K562 (cell line): ENCODE data around the gene DTX1. TPM values are rescaled to one million over a fixed set of nuclear protein-coding genes. Genes with fewer than 3 reads are reported as not detected.

Experiments used
- ATAC-seq: fragments of 200-7000 bp; cut with Tn5 transposase; 3 replicates; pipeline ENCODE4 v1.9.1; 2020; ENCODE audit warnings: moderate library complexity
- BruUV-seq: library from RNA; stranded (reverse); fragments of 400-500 nt; replicated peaks from 2 replicates; lab custom pipeline; 2021; lab: Mats Ljungman, UMichigan
- CTCF ChIA-PET: fragments of 300-600 bp; formaldehyde crosslinking; extraction: SDS; loops from one replicate; lab custom pipeline; 2021; ENCODE audit warnings: low intra/inter-chr PET ratio; lab: Yijun Ruan, JAX
- POLR2A ChIA-PET: fragments of 300-600, 350-650 bp; sonication (Branson Sonifier 250); formaldehyde crosslinking; extraction: SDS; loops from one replicate; lab custom pipeline; 2021; ENCODE audit warnings: antibody characterized with exemption, inconsistent platforms; lab: Yijun Ruan, JAX
- DNase-seq, 4 experiments: peaks; one replicate each; pipeline versions ENCODE4 v3.0.0 to v3.0.0-alpha.2; 2011 to 2018; ENCODE audit warnings: low spot score in 3 of 4, mixed read lengths in 3 of 4; ENCODE audit errors: extremely low read depth in 1 of 4
- FAIRE-seq: peaks from 2 replicates; lab custom pipeline; 2011; peaks lifted over from hg19 to GRCh38; lab: Jason Lieb, UNC
- H2AFZ ChIP-seq: 2 replicates; pipeline ENCODE4 v1.6.0; 2011; ENCODE audit warnings: low read depth, low read length, control low read depth, inconsistent platforms
- H3K27ac ChIP-seq: fragments of 200-600 bp; 3 replicates; pipeline ENCODE4 v1.8.0; 2011; ENCODE audit warnings: low read depth, mild to moderate bottlenecking, control low read depth, inconsistent platforms, low read length, moderate library complexity, mixed read lengths; ENCODE audit errors: extremely low read depth
- H3K27me3 ChIP-seq, 2 experiments: fragments of 300-600 bp in 1 of 2; 2 replicates in 1 of 2; 3 replicates in 1 of 2; pipeline versions ENCODE4 v1.6.0 to v1.8.0; 2011; ENCODE audit warnings: inconsistent platforms in 2 of 2, low read length in 2 of 2, mild to moderate bottlenecking in 1 of 2, mixed read lengths in 1 of 2, moderate library complexity in 1 of 2; ENCODE audit not compliant: control insufficient read depth in 2 of 2, insufficient read depth in 2 of 2
- H3K36me3 ChIP-seq: fragments of 300-600 bp; 3 replicates; pipeline ENCODE4 v1.8.0; 2011; ENCODE audit warnings: mild to moderate bottlenecking, low read length, inconsistent platforms; ENCODE audit not compliant: control insufficient read depth, insufficient read depth
- H3K4me1 ChIP-seq, 2 experiments: fragments of 200-600 bp in 1 of 2; replicated peaks in 1 of 2; 2 replicates in 1 of 2; 3 replicates in 1 of 2; pipeline versions ENCODE4 v1.5.1 to v1.8.0; 2011; ENCODE audit warnings: inconsistent platforms in 2 of 2, low read length in 2 of 2, mild to moderate bottlenecking in 1 of 2, mixed read lengths in 1 of 2, moderate library complexity in 1 of 2; ENCODE audit not compliant: control insufficient read depth in 2 of 2, insufficient read depth in 2 of 2
- H3K4me2 ChIP-seq: 2 replicates; pipeline ENCODE4 v1.6.1; 2011; ENCODE audit warnings: low read length, control low read depth, inconsistent platforms, mixed read lengths; ENCODE audit not compliant: insufficient read depth
- H3K4me3 ChIP-seq: fragments of 200-600 bp; sonication (generic), shearing (Covaris generic); 2 replicates; pipeline ENCODE4 v1.5.1; 2016; ENCODE audit warnings: control low read depth, inconsistent platforms
- H3K79me2 ChIP-seq: fragments of 200-600 bp; 3 replicates; pipeline ENCODE4 v1.8.0; 2011; ENCODE audit warnings: low read length, inconsistent platforms; ENCODE audit not compliant: control insufficient read depth, insufficient read depth
- H3K9ac ChIP-seq, 2 experiments: 2 replicates each; pipeline versions ENCODE4 v1.6.0 to v1.6.1; 2011; ENCODE audit warnings: low read depth in 2 of 2, low read length in 2 of 2, control low read depth in 1 of 2, inconsistent platforms in 1 of 2, mild to moderate bottlenecking in 1 of 2, mixed read lengths in 1 of 2; ENCODE audit not compliant: insufficient read depth in 1 of 2
- H3K9me1 ChIP-seq: one replicate; pipeline ENCODE4 v1.6.0; 2011; ENCODE audit warnings: inconsistent platforms, mild to moderate bottlenecking, low read length, moderate library complexity; ENCODE audit not compliant: control insufficient read depth, insufficient read depth
- H3K9me3 ChIP-seq: replicated peaks from 2 replicates; pipeline ENCODE4 v1.5.1; 2011; ENCODE audit warnings: low read depth, low read length, inconsistent platforms; ENCODE audit not compliant: control insufficient read depth, insufficient read depth
- H4K20me1 ChIP-seq: replicated peaks from 2 replicates; pipeline ENCODE4 v1.6.1; 2011; ENCODE audit warnings: low read length, inconsistent platforms, mixed read lengths; ENCODE audit not compliant: control insufficient read depth, insufficient read depth
- ATF1 ChIP-seq, 2 experiments: fragments of 450-650 bp in 1 of 2; IDR thresholded peaks; 2 replicates each; pipeline ENCODE4 v1.6.1; 2016; ENCODE audit warnings: missing compliant biosample characterization in 1 of 2, missing genetic modification characterization in 1 of 2
- HIVEP1 ChIP-seq: fragments of 250-450 bp; sonication (Bioruptor Pico); IDR thresholded peaks from 2 replicates; pipeline ENCODE4 v1.4.0; 2020; ENCODE audit warnings: mild to moderate bottlenecking
- IRF2 ChIP-seq: sonication (generic); formaldehyde crosslinking; IDR thresholded peaks from 2 replicates; pipeline ENCODE4 v1.8.1; 2022; ENCODE audit warnings: mild to moderate bottlenecking, missing genetic modification reagents
- KAT7 ChIP-seq: sonication (generic); formaldehyde crosslinking; IDR thresholded peaks from 2 replicates; pipeline ENCODE4 v1.8.0; 2022; ENCODE audit warnings: missing genetic modification reagents, mild to moderate bottlenecking, borderline replicate concordance
- KLF1 ChIP-seq: fragments of 450-650 bp; IDR thresholded peaks from 2 replicates; pipeline ENCODE4 v1.6.1; 2016; ENCODE audit warnings: missing genetic modification characterization, missing compliant biosample characterization
- PHB ChIP-seq: fragments of 250-450 bp; sonication (Bioruptor Pico); IDR thresholded peaks from 2 replicates; pipeline ENCODE4 v1.5.0; 2021
- TCFL5 ChIP-seq: fragments of 250-450 bp; sonication (Bioruptor Pico); conservative IDR thresholded peaks from 2 replicates; pipeline ENCODE4 v1.6.1; 2021; ENCODE audit warnings: mild to moderate bottlenecking, moderate library complexity, matching md5 sums
- ZNF175 ChIP-seq: fragments of 200-800 bp; sonication (Bioruptor generic); IDR thresholded peaks from 2 replicates; pipeline ENCODE4 v1.6.1; 2016; ENCODE audit warnings: low read depth, mild to moderate bottlenecking, missing genetic modification characterization, missing compliant biosample characterization
- ZNF212 ChIP-seq: fragments of 450-650 bp; formaldehyde crosslinking; IDR thresholded peaks from 2 replicates; pipeline ENCODE4 v1.4.0; 2020; ENCODE audit warnings: mild to moderate bottlenecking
- ZNF239 ChIP-seq: fragments of 250-450 bp; sonication (Bioruptor Pico); IDR thresholded peaks from 2 replicates; pipeline ENCODE4 v1.4.0; 2020; ENCODE audit warnings: mild to moderate bottlenecking
- ZNF408 ChIP-seq: fragments of 250-450 bp; sonication (Bioruptor Pico); IDR thresholded peaks from 2 replicates; pipeline ENCODE4 v1.4.0; 2020; ENCODE audit warnings: low read depth, mild to moderate bottlenecking, moderate library complexity
- WGBS: fragments of 100-300 bp; shearing (Covaris generic); methylation state at CpG from one replicate; pipeline ENCODE4 v1.1.6; 2016; ENCODE audit warnings: low coverage, mixed read lengths; ENCODE audit not compliant: insufficient coverage; ENCODE audit errors: missing lambda C conversion rate; 5-methylcytosine and 5-hydroxymethylcytosine counted together
- in situ Hi-C: fragments of 300-500 bp; cut with MboI; formaldehyde crosslinking; loops from 4 replicates; pipeline ENCODE4 v1.15.0; 2018; ENCODE audit warnings: inconsistent platforms, mixed read lengths
- intact Hi-C: fragments of 100-400 bp; cut with micrococcal nuclease; formaldehyde crosslinking; loops from 2 replicates; pipeline ENCODE4 v1.14.2; 2022
- polyA plus RNA-seq, 8 experiments: library from polyadenylated mRNA; depleted of rRNA in 4 of 8; stranded (reverse) in 5 of 8; unstranded in 3 of 8; fragments of >200 nt; fragmentation: Nextera tagmentation in 2 of 8; fragmentation: Illumina TruSeq in 1 of 8; extraction: Ambion mirVana in 2 of 8; extraction: Trizol in 1 of 8; gene quantifications; 2 replicates each; pipeline versions ENCODE4 v1.2.1 to v1.2.3, GENCODE V29; 2011 to 2014; ENCODE audit warnings: inconsistent platforms in 1 of 8, missing spikeins in 1 of 8
- total RNA-seq, 7 experiments: library from RNA; depleted of rRNA in 6 of 7; stranded (reverse); fragments of >200 nt in 6 of 7; fragmentation: Illumina TruSeq in 2 of 7; extraction: Trizol in 2 of 7; gene quantifications; 2 replicates each; pipeline versions ENCODE4 v1.2.1 to v1.2.3, GENCODE V29; 2011 to 2021; ENCODE audit warnings: low replicate concordance in 1 of 7
- TF ChIP-seq, protein P1 (sequence below): fragments of 250-450 bp; sonication (Bioruptor Pico); IDR thresholded peaks from 2 replicates; pipeline ENCODE4 v1.9.0; 2021; ENCODE audit warnings: mild to moderate bottlenecking, inconsistent platforms
- TF ChIP-seq, protein P2 (sequence below), 2 experiments: fragments of 450-650 bp; IDR thresholded peaks; 2 replicates each; pipeline ENCODE4 v1.6.1; 2018; ENCODE audit warnings: mild to moderate bottlenecking in 2 of 2, low read depth in 1 of 2; ENCODE audit not compliant: partially characterized antibody in 2 of 2
- TF ChIP-seq, protein P3 (sequence below), 3 experiments: IDR thresholded peaks in 2 of 3; conservative IDR thresholded peaks in 1 of 3; 2 replicates each; pipeline ENCODE4 v1.5.1; 2011 to 2012; ENCODE audit warnings: low read length in 3 of 3, mild to moderate bottlenecking in 3 of 3, control low read depth in 2 of 3, improper control_type of control experiment in 1 of 3, inconsistent platforms in 1 of 3, low read depth in 1 of 3, mixed read lengths in 1 of 3, moderate library complexity in 1 of 3; ENCODE audit not compliant: insufficient read depth in 2 of 3

DTX1 gene
- total and polyA plus RNA-seq, 9 of the 15 experiments (the other 6 are each of a cell fraction or from before 2014, with no cell fraction given): not detected

DNA sequence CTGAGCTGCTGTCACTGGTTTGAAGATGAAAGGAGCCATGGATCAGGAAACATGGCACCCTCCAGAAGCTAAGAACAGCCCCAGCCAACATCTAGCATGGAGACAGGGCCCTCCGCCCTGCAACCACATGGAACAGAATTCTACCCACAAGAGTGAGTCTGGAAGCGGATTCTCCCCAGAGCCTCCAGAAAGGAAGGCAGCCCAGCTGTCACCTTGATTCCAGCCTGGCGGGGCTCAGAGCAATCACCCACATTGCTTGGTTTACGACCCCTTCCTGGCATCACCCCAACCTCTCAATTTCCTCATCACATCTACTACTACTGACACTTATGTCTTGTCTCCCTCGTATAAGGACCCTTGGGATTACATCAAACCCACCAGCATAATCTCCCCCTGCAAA lies 39.7 kb upstream of the DTX1 start (continued):
- TF ChIP-seq, protein P1, sequence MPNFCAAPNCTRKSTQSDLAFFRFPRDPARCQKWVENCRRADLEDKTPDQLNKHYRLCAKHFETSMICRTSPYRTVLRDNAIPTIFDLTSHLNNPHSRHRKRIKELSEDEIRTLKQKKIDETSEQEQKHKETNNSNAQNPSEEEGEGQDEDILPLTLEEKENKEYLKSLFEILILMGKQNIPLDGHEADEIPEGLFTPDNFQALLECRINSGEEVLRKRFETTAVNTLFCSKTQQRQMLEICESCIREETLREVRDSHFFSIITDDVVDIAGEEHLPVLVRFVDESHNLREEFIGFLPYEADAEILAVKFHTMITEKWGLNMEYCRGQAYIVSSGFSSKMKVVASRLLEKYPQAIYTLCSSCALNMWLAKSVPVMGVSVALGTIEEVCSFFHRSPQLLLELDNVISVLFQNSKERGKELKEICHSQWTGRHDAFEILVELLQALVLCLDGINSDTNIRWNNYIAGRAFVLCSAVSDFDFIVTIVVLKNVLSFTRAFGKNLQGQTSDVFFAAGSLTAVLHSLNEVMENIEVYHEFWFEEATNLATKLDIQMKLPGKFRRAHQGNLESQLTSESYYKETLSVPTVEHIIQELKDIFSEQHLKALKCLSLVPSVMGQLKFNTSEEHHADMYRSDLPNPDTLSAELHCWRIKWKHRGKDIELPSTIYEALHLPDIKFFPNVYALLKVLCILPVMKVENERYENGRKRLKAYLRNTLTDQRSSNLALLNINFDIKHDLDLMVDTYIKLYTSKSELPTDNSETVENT: no peak
- TF ChIP-seq ZNF212 (CRISPR knock-in tag): no peak

DNA sequence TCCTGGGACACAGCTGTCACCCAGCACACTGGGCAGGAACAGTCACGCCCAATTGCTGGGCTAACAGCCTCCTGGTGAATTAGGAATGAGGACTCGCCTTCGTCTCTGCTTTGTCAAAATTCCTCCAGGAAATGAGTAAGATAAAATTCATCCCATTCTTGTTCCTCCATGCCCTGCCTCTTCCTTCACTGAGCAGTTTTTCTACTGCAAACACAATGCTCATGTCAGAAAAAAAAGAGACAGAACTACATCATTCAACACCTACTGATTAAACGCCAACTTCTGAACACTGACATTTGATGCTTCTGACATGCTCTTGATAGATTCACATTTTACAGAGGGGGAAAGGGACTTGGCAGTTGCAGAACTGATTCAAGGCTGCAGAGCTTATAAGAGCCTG lies 37.5 kb upstream of the DTX1 start:
- intact Hi-C loops: no loop called here
- no peaks in the 10 kb centered on the region for H3K79me2 ChIP-seq
- no peaks in the 10 kb centered on the region for H3K9me1 ChIP-seq
- ATAC-seq (no peak), DNase-seq (no peak), FAIRE-seq (no peak)
- H3K27ac ChIP-seq: no peak overlapping the region
- H3K4me2 ChIP-seq: no peak overlapping the region
- CTCF ChIA-PET: no interaction called here
- in situ Hi-C loops: no loop called here
- H3K4me3 ChIP-seq: no peak overlapping the region
- no peak overlapping the region for H3K9ac ChIP-seq
- H3K27me3 ChIP-seq: peaks cover 3 to 29% of the 10 kb centered on the region in 2 experiments; a peak in 3 of 5 replicates
- no peaks in the 10 kb centered on the region for H3K36me3 ChIP-seq
- no peaks in the 10 kb centered on the region; the same call in 1 of the 2 replicates for H4K20me1 ChIP-seq
- no peak overlapping the region for H2AFZ ChIP-seq
- POLR2A ChIA-PET: interaction anchor here (0.7 kb wide), 1 partner anchor 111 kb away, joined by 3 read pairs; no protein-coding TSS in a partner anchor
- no TSS peak for BruUV-seq
- 2% methylated on average over 4 of the region's 4 CpGs for WGBS
- H3K9me3 ChIP-seq: no peaks in the 10 kb centered on the region
- H3K4me1 ChIP-seq: no peaks in the 10 kb centered on the region
- TF ChIP-seq, protein P2, sequence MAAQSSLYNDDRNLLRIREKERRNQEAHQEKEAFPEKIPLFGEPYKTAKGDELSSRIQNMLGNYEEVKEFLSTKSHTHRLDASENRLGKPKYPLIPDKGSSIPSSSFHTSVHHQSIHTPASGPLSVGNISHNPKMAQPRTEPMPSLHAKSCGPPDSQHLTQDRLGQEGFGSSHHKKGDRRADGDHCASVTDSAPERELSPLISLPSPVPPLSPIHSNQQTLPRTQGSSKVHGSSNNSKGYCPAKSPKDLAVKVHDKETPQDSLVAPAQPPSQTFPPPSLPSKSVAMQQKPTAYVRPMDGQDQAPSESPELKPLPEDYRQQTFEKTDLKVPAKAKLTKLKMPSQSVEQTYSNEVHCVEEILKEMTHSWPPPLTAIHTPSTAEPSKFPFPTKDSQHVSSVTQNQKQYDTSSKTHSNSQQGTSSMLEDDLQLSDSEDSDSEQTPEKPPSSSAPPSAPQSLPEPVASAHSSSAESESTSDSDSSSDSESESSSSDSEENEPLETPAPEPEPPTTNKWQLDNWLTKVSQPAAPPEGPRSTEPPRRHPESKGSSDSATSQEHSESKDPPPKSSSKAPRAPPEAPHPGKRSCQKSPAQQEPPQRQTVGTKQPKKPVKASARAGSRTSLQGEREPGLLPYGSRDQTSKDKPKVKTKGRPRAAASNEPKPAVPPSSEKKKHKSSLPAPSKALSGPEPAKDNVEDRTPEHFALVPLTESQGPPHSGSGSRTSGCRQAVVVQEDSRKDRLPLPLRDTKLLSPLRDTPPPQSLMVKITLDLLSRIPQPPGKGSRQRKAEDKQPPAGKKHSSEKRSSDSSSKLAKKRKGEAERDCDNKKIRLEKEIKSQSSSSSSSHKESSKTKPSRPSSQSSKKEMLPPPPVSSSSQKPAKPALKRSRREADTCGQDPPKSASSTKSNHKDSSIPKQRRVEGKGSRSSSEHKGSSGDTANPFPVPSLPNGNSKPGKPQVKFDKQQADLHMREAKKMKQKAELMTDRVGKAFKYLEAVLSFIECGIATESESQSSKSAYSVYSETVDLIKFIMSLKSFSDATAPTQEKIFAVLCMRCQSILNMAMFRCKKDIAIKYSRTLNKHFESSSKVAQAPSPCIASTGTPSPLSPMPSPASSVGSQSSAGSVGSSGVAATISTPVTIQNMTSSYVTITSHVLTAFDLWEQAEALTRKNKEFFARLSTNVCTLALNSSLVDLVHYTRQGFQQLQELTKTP (IDR thresholded peaks at IDR 0.05; ENCODE audit: low read depth in 1 of 2, partially characterized antibody in 2 of 2): no peak
- TF ChIP-seq ATF1 (CRISPR knock-in tag; IDR thresholded peaks at IDR 0.05): no peak
- TF ChIP-seq ATF1 (tag; IDR thresholded peaks at IDR 0.05): no peak
- no peak for TF ChIP-seq ZNF239 (CRISPR knock-in tag)
- TF ChIP-seq HIVEP1 (CRISPR knock-in tag): no peak
- TF ChIP-seq ZNF175 (CRISPR knock-in tag): no peak
- TF ChIP-seq KAT7: no peak
- TF ChIP-seq IRF2 (CRISPR knock-in tag): no peak
- no peak for TF ChIP-seq ZNF408 (CRISPR knock-in tag)
- TF ChIP-seq TCFL5: no peak
- TF ChIP-seq, protein P3, sequence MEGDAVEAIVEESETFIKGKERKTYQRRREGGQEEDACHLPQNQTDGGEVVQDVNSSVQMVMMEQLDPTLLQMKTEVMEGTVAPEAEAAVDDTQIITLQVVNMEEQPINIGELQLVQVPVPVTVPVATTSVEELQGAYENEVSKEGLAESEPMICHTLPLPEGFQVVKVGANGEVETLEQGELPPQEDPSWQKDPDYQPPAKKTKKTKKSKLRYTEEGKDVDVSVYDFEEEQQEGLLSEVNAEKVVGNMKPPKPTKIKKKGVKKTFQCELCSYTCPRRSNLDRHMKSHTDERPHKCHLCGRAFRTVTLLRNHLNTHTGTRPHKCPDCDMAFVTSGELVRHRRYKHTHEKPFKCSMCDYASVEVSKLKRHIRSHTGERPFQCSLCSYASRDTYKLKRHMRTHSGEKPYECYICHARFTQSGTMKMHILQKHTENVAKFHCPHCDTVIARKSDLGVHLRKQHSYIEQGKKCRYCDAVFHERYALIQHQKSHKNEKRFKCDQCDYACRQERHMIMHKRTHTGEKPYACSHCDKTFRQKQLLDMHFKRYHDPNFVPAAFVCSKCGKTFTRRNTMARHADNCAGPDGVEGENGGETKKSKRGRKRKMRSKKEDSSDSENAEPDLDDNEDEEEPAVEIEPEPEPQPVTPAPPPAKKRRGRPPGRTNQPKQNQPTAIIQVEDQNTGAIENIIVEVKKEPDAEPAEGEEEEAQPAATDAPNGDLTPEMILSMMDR (IDR thresholded peaks at IDR 0.05 in 2 of 3, conservative IDR thresholded peaks at IDR 0.05 in 1 of 3; ENCODE audit: insufficient read depth in 2 of 3, low read depth in 1 of 3, low read length in 3 of 3): no peak
- TF ChIP-seq KLF1 (tag): no peak
- TF ChIP-seq PHB (CRISPR knock-in tag): no peak
